RPMI7951 (cell line): Measurements from ENCODE around the gene SLC25A39. TPM values are rescaled to one million over a fixed set of nuclear protein-coding genes. Genes with fewer than 3 reads are reported as not detected.

Source experiments
- DNase-seq: peaks from one replicate; pipeline ENCODE4 v3.0.0-alpha.2; 2012; ENCODE audit warnings: low read depth
- total RNA-seq: library from RNA; depleted of rRNA; stranded (reverse); fragments of >200 nt; shearing (Covaris generic); gene quantifications from 2 replicates; pipeline ENCODE4 v1.2.3, GENCODE V29; 2014

Gene SLC25A39
- total RNA-seq, 1 experiment from 2014 or later: 87.4 TPM

DNA sequence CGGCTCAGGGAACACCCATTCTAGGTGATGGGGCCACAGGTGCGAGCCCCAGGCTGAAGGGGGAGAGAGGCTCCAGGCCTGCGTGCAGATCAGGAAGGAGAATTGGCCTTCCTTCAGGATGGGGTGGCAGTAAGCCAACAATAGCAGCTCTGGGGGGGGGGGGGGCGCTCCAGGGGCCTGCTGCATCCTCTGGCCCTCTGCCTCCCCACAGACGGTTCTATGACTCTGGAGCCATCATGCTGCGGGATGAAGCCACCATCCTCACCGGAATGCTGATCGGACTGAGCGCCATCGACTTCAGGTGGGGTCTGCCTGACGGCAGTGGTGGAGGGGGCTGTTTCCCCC lies 10.1 kb downstream of the SLC25A39 start:
- no peak for DNase-seq

GRCh38 chr17:44314031-44314430 lies 10.6 kb downstream of the SLC25A39 start:
- DNase-seq: no peak

- DNase-seq: no peak
Observed at GRCh38 chr17:44312396-44313104, 12.1 kb downstream of the SLC25A39 start.

DNA sequence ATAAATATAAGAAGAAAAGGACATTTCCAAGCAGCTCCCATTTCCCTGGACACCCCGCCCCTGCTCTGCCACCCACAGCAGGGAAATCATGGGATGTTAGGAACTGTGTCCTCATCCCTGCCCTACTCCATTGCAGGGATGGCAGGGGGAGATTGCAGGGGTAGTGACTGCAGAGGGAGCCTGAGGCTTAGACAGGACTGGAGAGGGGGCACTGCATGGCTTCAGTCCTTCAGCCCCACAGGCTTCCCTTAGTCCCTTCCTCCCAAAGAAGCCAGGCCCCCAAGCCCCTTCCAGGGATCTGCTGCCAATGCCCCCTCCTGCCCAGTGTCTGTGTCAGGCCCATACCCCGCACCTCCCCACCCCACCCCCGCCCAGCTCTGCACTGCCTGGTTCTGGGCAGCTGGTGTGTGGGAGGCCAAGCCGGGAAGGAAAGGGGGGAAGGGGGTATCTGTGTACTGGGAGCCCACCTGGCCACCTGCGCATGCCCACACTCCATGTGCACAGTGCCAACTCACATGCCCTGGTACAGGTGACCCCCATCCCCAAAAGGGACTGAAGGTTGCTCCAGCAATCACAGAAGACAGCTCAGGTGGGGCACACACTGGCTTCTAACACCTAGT lies 13.0 kb downstream of the SLC25A39 start:
- DNase-seq: no peak

DNA sequence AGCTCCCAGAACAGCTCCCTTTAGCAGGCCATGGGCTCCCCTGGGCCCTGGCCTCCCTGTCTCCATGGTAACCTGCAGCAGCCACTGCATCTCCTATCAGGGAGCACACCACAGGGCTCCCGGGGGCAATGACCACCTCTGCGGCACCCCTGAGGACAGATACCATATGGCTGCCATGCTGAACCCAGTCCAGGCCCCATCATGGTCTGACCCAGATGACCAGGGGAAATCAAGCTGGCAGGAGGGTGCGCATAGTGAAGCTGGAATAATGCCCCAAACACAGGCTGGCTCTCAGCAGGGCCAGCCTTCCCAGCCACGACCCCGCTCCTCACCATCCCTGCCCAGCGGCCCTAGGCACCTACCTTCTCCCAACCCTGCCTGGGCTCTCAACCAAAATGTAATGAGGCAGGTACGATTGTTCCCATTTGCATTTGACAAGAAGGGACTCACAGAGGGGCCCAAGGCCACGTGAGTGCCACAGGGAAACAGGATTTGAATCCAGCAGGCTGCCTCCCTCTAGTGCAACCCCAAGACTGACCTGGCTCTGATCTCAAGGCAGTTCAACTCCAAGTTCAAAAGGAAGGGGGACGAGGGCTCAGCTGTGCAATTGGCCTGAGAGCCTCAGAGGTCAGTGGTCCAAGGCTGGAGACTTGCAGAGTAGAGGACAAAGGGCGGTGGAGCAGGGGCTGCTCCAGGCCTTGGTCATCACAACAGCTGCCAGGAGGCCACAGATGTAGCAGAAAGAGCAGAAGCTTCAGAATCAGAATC lies 13.8 kb downstream of the SLC25A39 start:
- DNase-seq: no peak

DNA sequence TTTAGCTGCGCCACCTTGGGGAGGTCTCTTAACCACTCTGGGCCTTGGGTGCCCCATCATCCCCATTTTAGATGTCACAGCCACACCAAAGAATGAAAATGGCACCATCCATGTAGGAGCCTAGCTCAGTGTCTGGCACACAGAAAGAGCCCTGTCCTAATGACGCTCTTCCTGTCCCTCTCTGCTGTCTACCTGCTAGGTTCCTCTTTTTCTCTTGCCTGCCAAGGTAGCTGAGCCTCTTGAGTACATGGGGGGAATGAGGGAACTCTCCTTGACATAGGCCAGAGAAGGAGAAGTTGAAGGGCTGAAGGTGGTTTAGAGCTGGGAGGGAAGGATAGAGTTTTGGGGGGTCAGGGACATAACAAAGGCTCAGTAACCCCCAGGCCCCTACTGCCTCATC lies 14.4 kb downstream of the SLC25A39 start:
- no peak for DNase-seq

- DNase-seq: no peak
Observed at GRCh38 chr17:44309472-44309871, 15.2 kb downstream of the SLC25A39 start.

GRCh38 chr17:44308865-44309264 lies 15.8 kb downstream of the SLC25A39 start:
- no peak for DNase-seq

DNA sequence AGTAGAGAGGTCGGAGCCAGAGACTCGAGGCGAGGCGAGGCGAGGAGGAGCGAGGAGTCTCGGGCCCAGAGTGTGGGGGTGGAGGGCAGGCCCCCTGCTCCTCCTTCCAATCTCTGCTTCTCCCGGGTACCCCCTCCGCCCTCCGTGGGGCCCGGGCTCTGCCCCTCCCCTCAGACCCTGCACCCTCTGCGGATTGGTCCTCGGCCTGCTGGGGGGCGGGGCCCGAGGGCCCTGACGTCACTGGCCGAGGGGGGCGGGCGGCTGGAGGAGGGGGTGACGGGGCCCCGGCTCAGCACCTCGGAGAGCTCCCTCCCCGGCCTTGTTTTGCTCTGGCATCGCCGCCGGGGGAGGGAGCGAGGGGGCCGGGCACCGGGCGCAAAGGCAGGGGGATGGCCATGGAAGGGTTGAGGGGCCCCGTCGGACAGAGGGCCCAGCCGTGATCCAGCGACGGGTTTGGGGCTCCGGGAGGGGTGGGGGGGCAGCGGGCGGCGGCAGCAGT lies 16.3 kb downstream of the SLC25A39 start, which contains the start of gene RUNDC3A:
RUNDC3A (plus strand) TSS at position 282 of the 499 bp plus-strand sequence. CDS start 232 bp downstream, outside the sequence.
- DNase-seq: peak; percentile 65

DNA sequence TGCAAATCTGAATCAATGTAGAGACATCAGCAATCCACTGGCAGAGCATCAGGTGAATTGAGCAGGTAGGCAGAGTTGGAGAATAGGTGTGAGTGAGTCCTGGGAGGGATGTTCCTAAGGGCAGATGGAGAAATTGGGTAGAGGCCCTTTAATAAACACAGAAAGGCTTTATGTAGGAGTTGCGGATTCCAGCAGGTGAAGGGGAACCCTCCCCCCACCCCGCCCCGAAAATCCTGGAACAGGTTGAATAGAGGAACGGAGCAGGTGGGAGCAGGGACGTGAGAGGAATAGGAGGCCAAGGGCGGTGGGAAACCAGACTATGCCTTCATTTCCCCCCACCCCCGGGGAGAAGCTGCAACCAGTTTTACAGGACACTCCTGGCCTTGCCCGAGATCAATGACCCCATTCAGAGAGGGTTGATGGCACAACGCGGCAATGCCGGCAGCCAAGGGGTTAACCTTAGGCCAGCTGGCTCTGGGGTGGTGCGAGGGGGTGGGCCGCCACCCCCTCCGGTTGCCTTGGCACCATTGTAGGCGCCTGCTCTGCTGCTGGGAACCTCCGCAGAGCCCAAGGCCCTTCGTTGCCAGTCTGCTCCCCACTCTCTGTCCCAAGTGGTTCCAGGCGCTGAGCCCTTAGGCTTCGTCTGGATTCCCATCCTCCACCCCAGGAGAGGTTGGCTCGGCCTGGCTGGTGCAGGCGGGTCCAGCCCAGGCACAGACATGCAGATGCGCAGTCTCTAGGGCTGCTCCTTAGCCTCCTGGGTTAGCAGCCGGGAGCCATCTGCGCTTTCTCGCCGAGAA lies 17.0 kb downstream of the SLC25A39 start:
- peak; percentile 45 for DNase-seq

DNA sequence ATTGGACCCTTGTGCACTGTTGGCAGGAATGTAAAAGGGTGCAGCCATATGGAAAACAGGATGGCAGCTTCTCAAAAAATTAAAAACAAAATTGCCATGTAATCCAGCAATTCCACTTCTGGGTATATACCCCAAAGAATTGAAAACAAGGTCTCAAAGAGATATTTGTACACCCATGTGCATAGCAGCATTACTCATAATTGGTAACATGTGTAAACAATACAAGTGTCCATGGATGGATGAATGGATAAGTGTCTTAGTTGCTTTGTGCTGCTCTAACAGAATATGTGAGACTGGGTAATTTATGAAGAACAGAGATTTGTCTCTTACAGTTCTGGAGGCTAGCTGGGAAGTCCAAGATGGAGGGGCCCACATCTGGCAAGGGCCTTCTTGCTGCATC lies 20.0 kb downstream of the SLC25A39 start:
- peak; percentile 31 for DNase-seq

- no peak for DNase-seq
Observed at GRCh38 chr17:44297975-44298374, 26.6 kb downstream of the SLC25A39 start.

DNA sequence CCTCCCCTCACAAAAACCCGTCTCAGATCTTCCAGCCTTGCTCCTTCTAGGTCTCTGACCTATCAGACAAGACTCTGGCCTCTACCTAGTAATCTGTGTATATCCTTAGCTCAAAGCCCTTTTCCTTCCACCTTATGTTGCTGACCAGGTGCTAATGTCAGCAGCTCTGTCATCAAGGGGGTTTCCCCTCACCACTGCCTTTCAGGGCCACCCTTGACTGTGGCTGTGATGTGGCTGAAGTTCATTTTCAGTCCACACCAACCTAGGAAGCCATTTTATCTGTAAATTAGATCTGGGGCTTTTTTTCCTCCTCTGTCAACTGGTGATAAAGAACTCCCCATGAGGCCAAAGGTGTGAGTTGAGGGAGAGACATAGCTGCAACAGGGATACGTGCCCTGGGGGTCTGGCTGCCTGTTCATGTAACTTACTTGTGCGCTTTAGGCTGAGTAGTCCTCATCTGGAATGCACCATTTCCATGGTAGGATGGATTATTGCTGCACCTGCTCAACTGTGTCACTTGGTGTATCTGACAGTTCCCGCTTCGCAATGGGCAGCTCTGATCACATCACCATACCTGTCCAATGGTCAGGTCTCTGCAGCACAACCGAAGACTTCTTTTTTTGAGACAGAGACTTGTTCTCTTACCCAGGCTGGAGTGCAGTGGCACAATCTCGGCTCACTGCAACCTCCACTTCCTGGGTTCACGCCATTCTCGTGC lies 31.0 kb downstream of the SLC25A39 start:
- DNase-seq: no peak

- no peak for DNase-seq
Observed at GRCh38 chr17:44287651-44288050, 37.0 kb downstream of the SLC25A39 start.

DNA sequence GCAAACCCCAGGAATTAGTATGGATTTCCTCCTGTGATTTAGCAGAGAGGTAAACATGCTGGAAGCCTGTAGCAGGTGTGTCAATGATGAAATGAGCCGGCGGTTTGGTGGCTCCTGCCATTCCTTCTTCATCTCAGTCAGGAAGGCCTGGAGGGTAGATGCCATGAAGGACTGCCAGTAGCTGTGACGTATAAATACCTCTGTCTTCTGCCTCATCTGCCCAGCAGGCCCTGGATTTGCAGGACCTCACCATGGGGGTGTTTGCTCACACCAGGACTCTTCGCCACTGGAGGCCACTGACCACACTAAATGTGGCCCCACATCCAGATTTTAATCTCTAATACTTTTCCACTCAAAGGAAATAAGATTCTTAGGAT lies 40.6 kb downstream of the SLC25A39 start:
- no peak for DNase-seq

- no peak for DNase-seq
Observed at GRCh38 chr17:44283344-44284023, 41.1 kb downstream of the SLC25A39 start.

GRCh38 chr17:44282264-44282663 lies 42.4 kb downstream of the SLC25A39 start:
- no peak for DNase-seq

- no peak for DNase-seq
Observed at GRCh38 chr17:44281570-44281969, 43.1 kb downstream of the SLC25A39 start.

GRCh38 chr17:44280392-44280937 lies 44.2 kb downstream of the SLC25A39 start:
- DNase-seq: no peak

DNA sequence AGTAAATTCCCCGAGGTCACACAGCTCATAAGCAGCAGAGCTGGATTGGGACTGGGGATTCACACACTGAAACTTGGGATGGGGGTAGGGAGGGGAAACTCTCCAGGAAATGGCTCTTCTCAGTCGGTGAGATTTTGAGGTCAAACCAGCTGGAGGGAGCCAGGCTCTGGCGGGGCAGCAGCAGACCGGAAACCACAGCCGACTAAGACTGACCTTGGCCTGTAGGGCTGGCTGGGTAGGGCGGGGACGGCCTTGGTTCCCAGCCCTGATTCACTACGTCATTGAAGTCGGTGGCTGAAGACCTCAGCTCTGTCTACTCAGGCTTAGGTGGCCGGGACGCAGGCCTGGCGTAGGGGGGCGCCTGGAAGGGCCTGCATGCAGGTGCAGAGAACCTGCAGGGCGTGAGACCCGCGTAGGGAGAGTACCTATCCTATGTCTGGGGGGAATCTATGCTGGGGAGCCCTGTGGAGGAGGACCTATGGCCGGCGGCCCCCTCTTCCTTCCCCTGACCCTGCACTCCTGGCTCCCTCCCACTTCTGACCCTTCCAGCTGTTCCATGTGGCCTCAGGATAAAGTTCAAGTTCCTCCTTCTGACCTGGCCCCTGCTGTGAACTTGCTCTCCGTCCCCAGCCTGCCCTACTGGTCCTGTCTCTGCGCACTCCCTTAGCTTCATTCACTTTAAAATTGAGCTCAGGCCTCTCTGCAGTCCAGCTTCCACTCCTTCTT lies 44.8 kb downstream of the SLC25A39 start:
- DNase-seq: peak; percentile 92
